Kidney epithelial cell (primary cell): ENCODE measurements around the gene PLXNA4. TPM values are rescaled to one million over a fixed set of nuclear protein-coding genes. Genes with fewer than 3 reads are reported as not detected.

Experiments used
- DNase-seq: peaks from one replicate; pipeline ENCODE4 v3.0.0-alpha.2; 2010; ENCODE audit warnings: low read depth
- H3K27me3 ChIP-seq: 2 replicates; pipeline ENCODE4 v1.6.0; 2011; ENCODE audit warnings: low read length; ENCODE audit not compliant: control insufficient read depth, insufficient read depth
- H3K36me3 ChIP-seq: 2 replicates; pipeline ENCODE4 v1.5.1; 2011; ENCODE audit warnings: low read length; ENCODE audit not compliant: control insufficient read depth, insufficient read depth
- H3K4me3 ChIP-seq: 2 replicates; pipeline ENCODE4 v1.5.1; 2011; ENCODE audit warnings: low read depth, mild to moderate bottlenecking, control low read depth, low read length
- CTCF ChIP-seq: IDR thresholded peaks from 2 replicates; pipeline ENCODE4 v1.5.1; 2011; ENCODE audit warnings: mild to moderate bottlenecking, moderate library complexity, low read length, control low read depth, inconsistent platforms; ENCODE audit not compliant: insufficient read depth, poor library complexity, severe bottlenecking
- total RNA-seq: library from RNA; depleted of rRNA; stranded (reverse); fragments of >200 nt; gene quantifications from 2 replicates; pipeline ENCODE4 v1.2.3, GENCODE V29; 2015

PLXNA4 gene
- total RNA-seq, 1 donor from 2014 or later = 5.9 TPM

- no peak for DNase-seq
- TF ChIP-seq CTCF = no peak
- H3K4me3 ChIP-seq = no peak overlapping the region
- H3K36me3 ChIP-seq = no peaks in the 10 kb centered on the region
- peaks cover 2% of the 10 kb centered on the region for H3K27me3 ChIP-seq
Measured at GRCh38 chr7:132433301-132433700, 143.0 kb downstream of the PLXNA4 start.

GRCh38 chr7:132430861-132431822 is 145.1 kb downstream of the PLXNA4 start:
- no peaks in the 10 kb centered on the region for H3K27me3 ChIP-seq
- peak; percentile 45 for DNase-seq
- H3K36me3 ChIP-seq = no peaks in the 10 kb centered on the region
- H3K4me3 ChIP-seq = no peak overlapping the region
- no peak for TF ChIP-seq CTCF

- Histone ChIP-seq H3K4me3 (no peak overlapping the region), H3K36me3 (no peaks in the 10 kb centered on the region), H3K27me3 (no peaks in the 10 kb centered on the region)
- TF ChIP-seq CTCF = no peak
- DNase-seq = no peak
Measured at GRCh38 chr7:132430041-132430855, 146.0 kb downstream of the PLXNA4 start.

GRCh38 chr7:132429181-132429580 is 147.1 kb downstream of the PLXNA4 start:
- no peaks in the 10 kb centered on the region for H3K27me3 ChIP-seq
- no peak overlapping the region for H3K4me3 ChIP-seq
- no peaks in the 10 kb centered on the region for H3K36me3 ChIP-seq
- no peak for DNase-seq
- no peak for TF ChIP-seq CTCF

GRCh38 chr7:132428247-132428919 is 147.9 kb downstream of the PLXNA4 start:
- no peak overlapping the region for H3K4me3 ChIP-seq
- TF ChIP-seq CTCF = no peak
- no peak for DNase-seq
- no peaks in the 10 kb centered on the region for H3K27me3 ChIP-seq
- no peaks in the 10 kb centered on the region for H3K36me3 ChIP-seq
